ENCODE data around the gene CD180. TPM values are rescaled to one million over a fixed set of nuclear protein-coding genes. Genes with fewer than 3 reads are reported as not detected.

CD180 gene
- polyA plus RNA-seq, 1 experiment: not detected

DNA sequence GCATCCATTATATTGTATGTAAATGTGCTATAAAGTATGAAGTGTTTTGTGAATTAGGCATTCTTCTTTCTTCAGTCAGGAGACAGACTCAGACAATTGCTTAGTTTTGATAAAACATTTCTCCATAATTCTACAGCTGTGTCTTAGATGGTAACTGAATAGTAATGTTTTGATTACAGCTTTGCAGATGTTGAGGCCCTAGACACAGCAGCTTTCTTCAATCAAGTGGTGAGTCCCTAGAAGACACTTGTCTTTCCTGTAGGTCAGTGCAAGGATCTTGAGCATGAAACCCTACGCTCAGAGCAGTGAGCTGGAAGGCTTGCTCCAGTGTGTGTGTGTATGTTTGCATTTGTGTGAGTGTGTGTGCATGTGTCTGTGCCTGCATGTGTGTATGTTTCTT, 46.8 kb upstream of the CD180 start:
- CTCF ChIA-PET: interaction anchor here (0.6 to 2.0 kb wide), 3 partner anchors 1010 to 1028 kb away, joined by 3 to 6 read pairs (median 6); no protein-coding TSS in a partner anchor
- Histone ChIP-seq H3K27me3 (ENCODE audit: control insufficient read depth, insufficient read depth, low read length) (no peaks in the 10 kb centered on the region), H3K36me3 (ENCODE audit: control insufficient read depth, insufficient read depth, low read length) (no peaks in the 10 kb centered on the region), H3K4me3 (ENCODE audit: low read depth, low read length) (no peak overlapping the region)
- TF ChIP-seq, protein P1, sequence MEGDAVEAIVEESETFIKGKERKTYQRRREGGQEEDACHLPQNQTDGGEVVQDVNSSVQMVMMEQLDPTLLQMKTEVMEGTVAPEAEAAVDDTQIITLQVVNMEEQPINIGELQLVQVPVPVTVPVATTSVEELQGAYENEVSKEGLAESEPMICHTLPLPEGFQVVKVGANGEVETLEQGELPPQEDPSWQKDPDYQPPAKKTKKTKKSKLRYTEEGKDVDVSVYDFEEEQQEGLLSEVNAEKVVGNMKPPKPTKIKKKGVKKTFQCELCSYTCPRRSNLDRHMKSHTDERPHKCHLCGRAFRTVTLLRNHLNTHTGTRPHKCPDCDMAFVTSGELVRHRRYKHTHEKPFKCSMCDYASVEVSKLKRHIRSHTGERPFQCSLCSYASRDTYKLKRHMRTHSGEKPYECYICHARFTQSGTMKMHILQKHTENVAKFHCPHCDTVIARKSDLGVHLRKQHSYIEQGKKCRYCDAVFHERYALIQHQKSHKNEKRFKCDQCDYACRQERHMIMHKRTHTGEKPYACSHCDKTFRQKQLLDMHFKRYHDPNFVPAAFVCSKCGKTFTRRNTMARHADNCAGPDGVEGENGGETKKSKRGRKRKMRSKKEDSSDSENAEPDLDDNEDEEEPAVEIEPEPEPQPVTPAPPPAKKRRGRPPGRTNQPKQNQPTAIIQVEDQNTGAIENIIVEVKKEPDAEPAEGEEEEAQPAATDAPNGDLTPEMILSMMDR (IDR thresholded peaks at IDR 0.05; ENCODE audit: insufficient read depth, low read depth, low read length): no peak
- POLR2A ChIA-PET: no interaction called here
- no peak for DNase-seq (ENCODE audit: low read depth)

DNA sequence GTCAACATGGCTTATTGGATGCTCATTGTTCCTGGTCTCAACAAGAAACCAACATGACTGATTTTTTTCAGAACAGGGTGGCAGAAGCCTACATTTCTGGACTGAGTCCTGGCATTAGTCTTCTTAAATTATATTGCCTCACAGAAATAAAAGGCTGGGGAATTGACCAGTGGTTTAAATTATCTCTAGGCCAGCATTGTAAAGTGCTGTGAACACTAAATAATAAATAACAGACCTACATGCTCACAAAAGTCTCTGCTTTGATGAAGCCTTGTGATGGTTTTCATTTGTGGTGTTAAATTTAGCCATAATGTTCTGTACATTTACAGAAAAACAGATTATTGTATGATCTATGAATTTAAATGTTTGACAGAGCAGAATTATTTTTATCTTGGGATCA, 44.7 kb upstream of the CD180 start:
- Histone ChIP-seq H3K36me3 (ENCODE audit: control insufficient read depth, insufficient read depth, low read length) (no peaks in the 10 kb centered on the region), H3K4me3 (ENCODE audit: low read depth, low read length) (no peak overlapping the region), H3K27me3 (ENCODE audit: control insufficient read depth, insufficient read depth, low read length) (no peaks in the 10 kb centered on the region)
- TF ChIP-seq, protein P1 (IDR thresholded peaks at IDR 0.05; ENCODE audit: insufficient read depth, low read depth, low read length): no peak
- DNase-seq (ENCODE audit: low read depth): no peak
- POLR2A ChIA-PET: no interaction called here
- CTCF ChIA-PET: interaction anchor here (1.0 kb wide), 1 partner anchor 60 kb away, joined by 3 read pairs; no protein-coding TSS in a partner anchor

DNA sequence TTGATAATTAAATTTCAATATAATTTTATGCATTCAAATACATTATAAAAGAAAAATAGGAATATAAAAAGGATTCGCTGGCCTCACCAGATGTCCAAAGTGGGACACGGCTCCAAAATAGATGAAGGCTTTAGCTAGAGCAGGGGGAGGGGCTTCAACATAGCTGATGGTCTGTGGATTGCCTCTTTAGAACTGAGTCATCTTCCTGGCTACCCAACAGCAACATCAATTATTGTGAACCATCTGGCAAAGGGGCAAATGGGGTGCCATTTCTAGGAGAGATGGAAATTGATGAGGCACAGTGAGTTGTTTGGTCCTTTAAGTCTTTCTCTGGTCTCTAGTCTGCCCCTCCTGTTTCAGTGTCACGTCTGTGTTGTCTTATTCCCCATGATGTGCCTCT, 44.2 kb upstream of the CD180 start:
- Histone ChIP-seq H3K36me3 (ENCODE audit: control insufficient read depth, insufficient read depth, low read length) (no peaks in the 10 kb centered on the region), H3K27me3 (ENCODE audit: control insufficient read depth, insufficient read depth, low read length) (no peaks in the 10 kb centered on the region), H3K4me3 (ENCODE audit: low read depth, low read length) (no peak overlapping the region)
- POLR2A ChIA-PET: no interaction called here
- CTCF ChIA-PET: interaction anchor here (1.0 kb wide), 1 partner anchor 60 kb away, joined by 3 read pairs; no protein-coding TSS in a partner anchor
- TF ChIP-seq, protein P1 (IDR thresholded peaks at IDR 0.05; ENCODE audit: insufficient read depth, low read depth, low read length): no peak
- DNase-seq (ENCODE audit: low read depth): no peak

DNA sequence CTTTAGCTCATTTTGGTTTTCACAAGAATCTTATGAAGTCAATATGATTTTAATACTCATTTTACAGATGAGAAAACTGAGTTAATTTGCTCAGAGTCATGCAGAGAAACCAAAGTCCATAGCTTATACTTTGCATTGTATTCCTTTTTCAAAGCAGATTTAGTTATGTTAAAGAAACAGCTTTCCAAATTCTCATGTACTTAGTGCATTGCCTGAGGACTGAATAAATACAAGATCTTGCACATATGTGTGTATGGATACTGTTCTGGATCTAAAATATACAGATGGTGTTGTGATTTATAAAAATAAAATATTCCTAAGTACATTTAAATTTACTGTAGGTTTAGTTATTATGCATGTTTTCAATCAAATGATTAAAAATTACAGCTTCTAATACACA, 43.5 kb upstream of the CD180 start:
- TF ChIP-seq, protein P1 (IDR thresholded peaks at IDR 0.05; ENCODE audit: insufficient read depth, low read depth, low read length): no peak
- H3K36me3 ChIP-seq (ENCODE audit: control insufficient read depth, insufficient read depth, low read length): no peaks in the 10 kb centered on the region
- H3K27me3 ChIP-seq (ENCODE audit: control insufficient read depth, insufficient read depth, low read length): no peaks in the 10 kb centered on the region
- ChIA-PET POLR2A (no interaction called here), CTCF (interaction anchor here (1.5 kb wide), 1 partner anchor 1015 kb away, joined by 3 read pairs; no protein-coding TSS in a partner anchor)
- H3K4me3 ChIP-seq (ENCODE audit: low read depth, low read length): no peak overlapping the region
- no peak for DNase-seq (ENCODE audit: low read depth)

DNA sequence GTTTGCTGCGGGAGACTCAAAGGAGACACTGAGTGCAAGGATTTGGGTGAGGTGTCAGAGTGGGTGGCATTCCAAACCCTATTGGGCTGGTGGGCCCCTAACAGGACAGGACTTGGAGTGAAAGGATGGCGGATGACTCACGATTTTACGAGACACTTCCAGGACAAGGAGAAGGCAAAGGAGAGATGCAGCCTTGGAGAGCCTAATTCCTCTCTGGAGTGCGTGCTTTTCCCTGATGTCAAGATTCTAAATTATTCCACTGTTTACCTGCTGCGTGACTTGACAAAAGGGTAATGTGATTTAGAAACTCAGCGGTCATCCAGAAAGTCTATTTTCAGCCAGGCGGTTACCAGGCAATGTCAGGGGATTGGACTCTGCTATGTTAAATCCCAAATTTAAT, 41.6 kb upstream of the CD180 start:
- ChIA-PET CTCF (no interaction called here), POLR2A (no interaction called here)
- Histone ChIP-seq H3K4me3 (ENCODE audit: low read depth, low read length) (no peak overlapping the region), H3K27me3 (ENCODE audit: control insufficient read depth, insufficient read depth, low read length) (no peaks in the 10 kb centered on the region), H3K36me3 (ENCODE audit: control insufficient read depth, insufficient read depth, low read length) (no peaks in the 10 kb centered on the region)
- DNase-seq (ENCODE audit: low read depth): peak; percentile 93
- TF ChIP-seq, protein P1 (IDR thresholded peaks at IDR 0.05; ENCODE audit: insufficient read depth, low read depth, low read length): no peak

Data from BJ (cell line).